HCT116 (cell line): ENCODE measurements around the gene CX3CR1. TPM values are rescaled to one million over a fixed set of nuclear protein-coding genes. Genes with fewer than 3 reads are reported as not detected.

Experiments used
- ATAC-seq: fragments of 200-7000 bp; cut with Tn5 transposase; 2 replicates; pipeline ENCODE4 v1.9.1; 2020; ENCODE audit warnings: mild to moderate bottlenecking, moderate library complexity
- BruUV-seq: library from RNA; stranded (reverse); fragments of 400-500 nt; replicated peaks from 2 replicates; lab custom pipeline; 2021; lab: Mats Ljungman, UMichigan
- CTCF ChIA-PET: fragments of 300-600 bp; sonication (Branson Sonifier 250); formaldehyde crosslinking; loops from one replicate; lab custom pipeline; 2021; ENCODE audit warnings: antibody characterized with exemption; lab: Charles Lee
- POLR2A ChIA-PET: fragments of 300-600, 350-600 bp; sonication (Branson Sonifier 250); formaldehyde crosslinking; loops from one replicate; lab custom pipeline; 2021; ENCODE audit warnings: antibody characterized with exemption; lab: Charles Lee
- RAD21 ChIA-PET, 2 experiments: fragments of 300-600 bp; sonication (Branson Sonifier 250); formaldehyde crosslinking; loops; one replicate each; lab custom pipeline; 2023; ENCODE audit warnings: low total read pairs in 2 of 2; ENCODE audit not compliant: uncharacterized antibody in 2 of 2, unreplicated experiment in 2 of 2, low non-redundant PET in 1 of 2; lab: Charles Lee
- DNase-seq: peaks from one replicate; pipeline ENCODE4 v3.0.0-alpha.2; 2010; ENCODE audit warnings: low read depth, low spot score
- H2AFZ ChIP-seq: fragments of 200-600 bp; shearing (Covaris generic), sonication (generic); 2 replicates; pipeline ENCODE4 v1.6.1; 2017; ENCODE audit warnings: low read depth, mixed run types, mixed read lengths, antibody characterized with exemption, low read length; ENCODE audit not compliant: poor library complexity, severe bottlenecking
- H3K27ac ChIP-seq: 2 replicates; pipeline ENCODE4 v1.5.1; 2012; ENCODE audit warnings: low read depth, low read length
- H3K27me3 ChIP-seq: fragments of 200-600 bp; sonication (generic); 2 replicates; pipeline ENCODE4 v1.6.1; 2016; ENCODE audit warnings: mixed run types, low read length, mixed read lengths; ENCODE audit not compliant: insufficient read depth
- H3K36me3 ChIP-seq, 2 experiments: fragments of 200-500 bp in 1 of 2; fragments of 200-600 bp in 1 of 2; sonication (Bioruptor generic) in 1 of 2; sonication (generic) in 1 of 2; 2 replicates each; pipeline versions ENCODE4 v1.5.1 to v1.6.1; 2014 to 2016; ENCODE audit warnings: low read length in 2 of 2, inconsistent platforms in 1 of 2, mixed read lengths in 1 of 2, mixed run types in 1 of 2; ENCODE audit not compliant: insufficient read depth in 2 of 2, control insufficient read depth in 1 of 2
- H3K4me1 ChIP-seq, 2 experiments: fragments of 200-600 bp in 1 of 2; sonication (generic) in 1 of 2; 2 replicates each; pipeline versions ENCODE4 v1.5.1 to v1.6.1; 2012 to 2017; ENCODE audit warnings: low read length in 2 of 2, inconsistent platforms in 1 of 2, mild to moderate bottlenecking in 1 of 2, mixed read lengths in 1 of 2, mixed run types in 1 of 2, moderate library complexity in 1 of 2; ENCODE audit not compliant: insufficient read depth in 2 of 2, control insufficient read depth in 1 of 2
- H3K4me2 ChIP-seq: fragments of 200-600 bp; sonication (generic); 2 replicates; pipeline ENCODE4 v1.6.1; 2017; ENCODE audit warnings: mixed run types, low read length, mixed read lengths
- H3K4me3 ChIP-seq, 2 experiments: fragments of 200-600 bp in 1 of 2; sonication (generic) in 1 of 2; replicated peaks in 1 of 2; 2 replicates each; pipeline ENCODE4 v1.5.1; 2011 to 2016; ENCODE audit warnings: low read length in 2 of 2, control low read depth in 1 of 2, low read depth in 1 of 2, mild to moderate bottlenecking in 1 of 2, mixed read lengths in 1 of 2, mixed run types in 1 of 2
- H3K79me2 ChIP-seq: fragments of 200-600 bp; sonication (generic); 2 replicates; pipeline ENCODE4 v1.6.1; 2017; ENCODE audit warnings: mild to moderate bottlenecking, mixed run types, low read length, moderate library complexity, mixed read lengths; ENCODE audit not compliant: insufficient read depth
- H3K9ac ChIP-seq: fragments of 200-600 bp; sonication (generic); 2 replicates; pipeline ENCODE4 v1.6.1; 2016; ENCODE audit warnings: low read length, mixed read lengths
- H3K9me2 ChIP-seq: fragments of 200-600 bp; sonication (generic), shearing (Covaris generic); 2 replicates; pipeline ENCODE4 v1.6.1; 2017; ENCODE audit warnings: mixed run types, mild to moderate bottlenecking, moderate library complexity; ENCODE audit not compliant: insufficient read depth
- H3K9me3 ChIP-seq, 2 experiments: fragments of 200-500 bp in 1 of 2; fragments of 200-600 bp in 1 of 2; sonication (Bioruptor generic) in 1 of 2; sonication (generic) in 1 of 2; 2 replicates each; pipeline ENCODE4 v1.6.1; 2014 to 2017; ENCODE audit warnings: low read length in 2 of 2, mixed read lengths in 2 of 2, inconsistent platforms in 1 of 2, low read depth in 1 of 2, mild to moderate bottlenecking in 1 of 2, mixed run types in 1 of 2, moderate library complexity in 1 of 2; ENCODE audit not compliant: control insufficient read depth in 1 of 2, insufficient read depth in 1 of 2
- H4K20me1 ChIP-seq: fragments of 200-600 bp; sonication (generic), shearing (Covaris generic); 2 replicates; pipeline ENCODE4 v1.6.1; 2017; ENCODE audit warnings: mixed run types, mild to moderate bottlenecking, moderate library complexity; ENCODE audit not compliant: insufficient read depth
- ATF3 ChIP-seq: IDR thresholded peaks from 2 replicates; pipeline ENCODE4 v1.6.1; 2012
- CEBPB ChIP-seq: IDR thresholded peaks from 2 replicates; pipeline ENCODE4 v1.6.1; 2012; ENCODE audit warnings: low read depth
- EGR1 ChIP-seq: IDR thresholded peaks from 2 replicates; pipeline ENCODE4 v1.6.1; 2012; ENCODE audit warnings: low read depth
- ELF1 ChIP-seq: IDR thresholded peaks from 2 replicates; pipeline ENCODE4 v1.6.1; 2012; ENCODE audit warnings: low read depth, borderline replicate concordance
- RAD21 ChIP-seq: IDR thresholded peaks from 2 replicates; pipeline ENCODE4 v1.6.1; 2012; ENCODE audit warnings: low read depth, mild to moderate bottlenecking
- REST ChIP-seq: IDR thresholded peaks from 2 replicates; pipeline ENCODE4 v1.6.1; 2012; ENCODE audit warnings: low read depth
- SIN3A ChIP-seq: IDR thresholded peaks from 2 replicates; pipeline ENCODE4 v1.6.1; 2012; ENCODE audit warnings: low read depth
- ZBTB33 ChIP-seq: IDR thresholded peaks from 2 replicates; pipeline ENCODE4 v1.6.1; 2011; ENCODE audit warnings: mild to moderate bottlenecking, low read length, moderate library complexity; ENCODE audit not compliant: insufficient replicate concordance; ENCODE audit errors: extremely low read depth
- ZNF274 ChIP-seq: fragments of 200-500 bp; sonication (Bioruptor generic); IDR thresholded peaks from 2 replicates; pipeline ENCODE4 v1.6.1; 2014; ENCODE audit warnings: mild to moderate bottlenecking, low read depth, low read length, inconsistent platforms
- intact Hi-C: fragments of 100-400 bp; cut with micrococcal nuclease; formaldehyde crosslinking; loops from 2 replicates; pipeline ENCODE4 v1.10.0; 2022
- total RNA-seq: library from RNA; stranded (reverse); gene quantifications from one replicate; pipeline ENCODE4 v1.2.1, GENCODE V29; 2021; ENCODE audit not compliant: unreplicated experiment
- TF ChIP-seq, protein P1 (sequence below), 3 experiments: fragments of 200-600 bp in 1 of 3; sonication (generic) in 1 of 3; IDR thresholded peaks in 2 of 3; conservative IDR thresholded peaks in 1 of 3; 2 replicates each; pipeline ENCODE4 v1.5.1; 2012 to 2017; ENCODE audit warnings: low read depth in 2 of 3, low read length in 2 of 3, antibody characterized with exemption in 1 of 3, borderline replicate concordance in 1 of 3, control low read depth in 1 of 3, mild to moderate bottlenecking in 1 of 3, mixed read lengths in 1 of 3, mixed run types in 1 of 3, moderate library complexity in 1 of 3; ENCODE audit not compliant: insufficient read depth in 1 of 3

Gene CX3CR1
- total RNA-seq, 1 experiment from 2014 or later = 0.10 TPM

- ChIA-PET CTCF (no interaction called here), RAD21 (no interaction called here), POLR2A (no interaction called here)
- BruUV-seq = no TSS peak
- H2AFZ ChIP-seq = no peak overlapping the region
- H4K20me1 ChIP-seq = no peaks in the 10 kb centered on the region
- peaks cover 44% of the 10 kb centered on the region for H3K27me3 ChIP-seq
- H3K36me3 ChIP-seq = no peaks in the 10 kb centered on the region
- H3K4me3 ChIP-seq = no peak overlapping the region
- no peaks in the 10 kb centered on the region for H3K9me2 ChIP-seq
- no peak overlapping the region for H3K4me2 ChIP-seq
- no peak overlapping the region for H3K27ac ChIP-seq
- ATAC-seq = no peak
- no peaks in the 10 kb centered on the region for H3K9me3 ChIP-seq
- H3K9ac ChIP-seq = no peak overlapping the region
- intact Hi-C loops = no loop called here
- TF ChIP-seq REST = no peak
- no peak for TF ChIP-seq CEBPB
- TF ChIP-seq ATF3 = no peak
- TF ChIP-seq, protein P1, sequence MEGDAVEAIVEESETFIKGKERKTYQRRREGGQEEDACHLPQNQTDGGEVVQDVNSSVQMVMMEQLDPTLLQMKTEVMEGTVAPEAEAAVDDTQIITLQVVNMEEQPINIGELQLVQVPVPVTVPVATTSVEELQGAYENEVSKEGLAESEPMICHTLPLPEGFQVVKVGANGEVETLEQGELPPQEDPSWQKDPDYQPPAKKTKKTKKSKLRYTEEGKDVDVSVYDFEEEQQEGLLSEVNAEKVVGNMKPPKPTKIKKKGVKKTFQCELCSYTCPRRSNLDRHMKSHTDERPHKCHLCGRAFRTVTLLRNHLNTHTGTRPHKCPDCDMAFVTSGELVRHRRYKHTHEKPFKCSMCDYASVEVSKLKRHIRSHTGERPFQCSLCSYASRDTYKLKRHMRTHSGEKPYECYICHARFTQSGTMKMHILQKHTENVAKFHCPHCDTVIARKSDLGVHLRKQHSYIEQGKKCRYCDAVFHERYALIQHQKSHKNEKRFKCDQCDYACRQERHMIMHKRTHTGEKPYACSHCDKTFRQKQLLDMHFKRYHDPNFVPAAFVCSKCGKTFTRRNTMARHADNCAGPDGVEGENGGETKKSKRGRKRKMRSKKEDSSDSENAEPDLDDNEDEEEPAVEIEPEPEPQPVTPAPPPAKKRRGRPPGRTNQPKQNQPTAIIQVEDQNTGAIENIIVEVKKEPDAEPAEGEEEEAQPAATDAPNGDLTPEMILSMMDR (IDR thresholded peaks at IDR 0.05 in 2 of 3, conservative IDR thresholded peaks at IDR 0.05 in 1 of 3; ENCODE audit: borderline replicate concordance in 1 of 3, insufficient read depth in 1 of 3, low read depth in 2 of 3, low read length in 2 of 3) = no peak
- TF ChIP-seq EGR1 = no peak
- no peak for TF ChIP-seq RAD21
- no peak for TF ChIP-seq ZNF274
- TF ChIP-seq ZBTB33 = no peak
- TF ChIP-seq ELF1 = no peak
- no peak for TF ChIP-seq SIN3A
- no peak for DNase-seq
- no peaks in the 10 kb centered on the region for H3K79me2 ChIP-seq
- no peaks in the 10 kb centered on the region for H3K4me1 ChIP-seq
Measured at GRCh38 chr3:39222462-39222861, 57.4 kb downstream of the CX3CR1 start.
